Neural crest cell (in vitro differentiated cells): ENCODE results near the gene INTS13. TPM values are rescaled to one million over a fixed set of nuclear protein-coding genes. Genes with fewer than 3 reads are reported as not detected.
A peak's percentile ranks its signal among the peaks of the same experiment; 100 is the strongest.

ENCODE experiments used
- DNase-seq: peaks from one replicate; pipeline ENCODE4 v3.0.0; 2021; ENCODE audit warnings: low read depth, mixed read lengths, low spot score
- H3K27ac Mint-ChIP-seq: one replicate; pipeline ENCODE4 v1.8.0; 2021; ENCODE audit warnings: mild to moderate bottlenecking, mixed read lengths; ENCODE audit not compliant: unreplicated experiment
- H3K27me3 Mint-ChIP-seq: 2 replicates; pipeline ENCODE4 v1.8.0; 2021; ENCODE audit warnings: low read depth, mild to moderate bottlenecking, mixed read lengths
- H3K36me3 Mint-ChIP-seq: 2 replicates; pipeline ENCODE4 v1.8.0; 2021; ENCODE audit warnings: low read depth, mild to moderate bottlenecking, mixed read lengths
- H3K4me1 Mint-ChIP-seq: 2 replicates; pipeline ENCODE4 v1.8.0; 2021; ENCODE audit warnings: mixed read lengths
- H3K4me3 Mint-ChIP-seq: one replicate; pipeline ENCODE4 v1.8.0; 2021; ENCODE audit warnings: mild to moderate bottlenecking, mixed read lengths
- H3K9me3 Mint-ChIP-seq: 2 replicates; pipeline ENCODE4 v1.8.0; 2021; ENCODE audit warnings: mixed read lengths
- CTCF ChIP-seq: fragments of 200-600 bp; sonication (generic); conservative IDR thresholded peaks from 2 replicates; pipeline ENCODE4 v1.5.0; 2021; ENCODE audit warnings: antibody characterized with exemption, mild to moderate bottlenecking
- total RNA-seq: library from RNA; stranded (reverse); gene quantifications from 2 replicates; pipeline ENCODE4 v1.2.1, GENCODE V29; 2021

INTS13 gene
- total RNA-seq, 1 donor from 2014 or later: 30.6 TPM

DNA sequence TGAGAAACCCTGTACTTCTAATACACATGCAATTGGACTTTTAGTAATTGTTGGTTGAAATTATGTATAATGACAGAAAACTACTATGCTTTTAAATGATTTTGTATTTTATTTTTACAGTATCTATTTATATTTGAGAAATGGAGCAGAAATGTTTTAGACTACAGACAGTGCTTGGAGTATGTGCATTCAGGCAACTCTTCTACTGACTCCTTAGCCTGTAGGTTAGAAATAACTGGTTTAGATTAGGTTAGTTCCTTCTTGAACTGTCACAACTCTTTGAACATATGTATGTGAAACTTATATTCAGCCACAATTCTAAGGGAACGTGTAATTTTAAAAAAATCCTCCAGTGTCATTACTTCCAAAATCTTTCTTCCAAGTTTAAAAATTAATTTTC, 2.2 kb upstream of the INTS13 start:
- no peak for DNase-seq
- H3K4me1 Mint-ChIP-seq: peaks cover 54% of the 10 kb centered on the region
- H3K27me3 Mint-ChIP-seq: no peaks in the 10 kb centered on the region
- no peak overlapping the region for H3K27ac Mint-ChIP-seq
- no peak for TF ChIP-seq CTCF
- peaks cover 3% of the 10 kb centered on the region for H3K9me3 Mint-ChIP-seq
- H3K4me3 Mint-ChIP-seq: peak overlapping the region; percentile 99
- peaks cover 16% of the 10 kb centered on the region for H3K36me3 Mint-ChIP-seq

DNA sequence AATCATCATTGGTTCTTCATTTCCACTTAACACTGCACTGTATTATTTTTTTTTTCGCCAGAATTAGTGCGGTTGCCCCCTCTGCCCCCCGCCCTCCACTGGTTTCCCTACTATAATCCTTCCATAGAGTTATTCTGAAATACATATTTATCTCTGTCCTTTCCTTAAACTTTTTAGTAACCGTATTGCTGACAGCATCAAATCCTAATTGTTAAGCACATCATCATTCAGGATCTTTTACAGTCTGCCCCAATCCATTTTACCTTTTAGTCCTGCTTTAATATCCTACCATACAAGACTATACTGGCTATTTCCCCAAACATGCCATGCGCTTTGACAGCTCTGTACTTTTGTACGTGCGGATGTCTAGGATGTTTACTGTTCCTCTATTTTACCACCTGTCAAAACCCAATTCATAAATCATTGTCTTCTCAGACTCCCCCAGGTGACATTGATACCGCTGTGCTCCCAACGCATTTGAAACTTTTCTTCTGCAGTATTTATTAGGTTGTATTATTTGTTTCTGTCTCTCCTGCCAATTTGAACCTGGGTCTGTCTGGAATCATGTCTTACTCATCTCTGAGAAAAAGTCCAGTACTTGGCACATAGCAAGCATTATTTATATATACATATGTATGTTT, 1.5 kb upstream of the INTS13 start:
- Mint-ChIP-seq H3K4me1 (peaks cover 60% of the 10 kb centered on the region), H3K27me3 (no peaks in the 10 kb centered on the region), H3K36me3 (peaks cover 16% of the 10 kb centered on the region), H3K9me3 (peaks cover 3% of the 10 kb centered on the region), H3K4me3 (peak overlapping the region; percentile 99), H3K27ac (peak overlapping the region; percentile 99)
- TF ChIP-seq CTCF: no peak
- DNase-seq: no peak

DNA sequence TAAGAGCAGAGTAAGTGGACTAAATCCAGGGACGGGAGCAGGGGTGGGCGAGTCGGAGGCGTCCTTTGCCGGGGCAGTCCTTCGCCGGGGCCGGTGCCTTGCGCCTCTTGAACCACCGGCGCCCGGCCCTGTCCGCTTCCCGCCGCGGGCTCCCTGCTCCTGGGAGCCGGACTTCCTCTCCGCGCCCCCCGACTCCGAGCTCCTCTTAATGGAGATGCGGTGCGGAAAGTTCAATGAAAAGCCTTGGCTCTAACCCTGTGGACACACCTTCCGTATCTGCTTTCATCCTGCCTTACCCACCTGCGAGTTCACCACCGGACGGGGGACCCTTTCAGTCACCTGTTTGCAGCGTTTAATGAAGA, 901 bp upstream of the INTS13 start:
- DNase-seq: no peak
- no peak for TF ChIP-seq CTCF
- Mint-ChIP-seq H3K4me1 (peaks cover 61% of the 10 kb centered on the region), H3K36me3 (peaks cover 11% of the 10 kb centered on the region), H3K27me3 (no peaks in the 10 kb centered on the region), H3K4me3 (peak overlapping the region; percentile 99), H3K27ac (peak overlapping the region; percentile 100), H3K9me3 (no peaks in the 10 kb centered on the region)

GRCh38 chr12:26937443-26937862, 328 bp downstream of the INTS13 start:
- DNase-seq: no peak
- Mint-ChIP-seq H3K9me3 (no peaks in the 10 kb centered on the region), H3K27ac (peak overlapping the region; percentile 100), H3K27me3 (no peaks in the 10 kb centered on the region), H3K4me1 (peaks cover 65% of the 10 kb centered on the region), H3K36me3 (peaks cover 6% of the 10 kb centered on the region), H3K4me3 (peak overlapping the region; percentile 99)
- no peak for TF ChIP-seq CTCF

GRCh38 chr12:26936559-26937442, 980 bp downstream of the INTS13 start:
- H3K27me3 Mint-ChIP-seq: no peaks in the 10 kb centered on the region
- peaks cover 4% of the 10 kb centered on the region for H3K36me3 Mint-ChIP-seq
- peaks cover 58% of the 10 kb centered on the region for H3K4me1 Mint-ChIP-seq
- DNase-seq: no peak
- H3K9me3 Mint-ChIP-seq: no peaks in the 10 kb centered on the region
- peak overlapping the region; percentile 99 for H3K4me3 Mint-ChIP-seq
- TF ChIP-seq CTCF: no peak
- H3K27ac Mint-ChIP-seq: peak overlapping the region; percentile 76
